OCI-LY1 (cell line): ENCODE results near the gene TEKT5.

Experiments
- H2AFZ ChIP-seq: fragments of 200-600 bp; sonication (generic), shearing (Covaris generic); 2 replicates; pipeline ENCODE4 v1.6.0; 2014; ENCODE audit warnings: antibody characterized with exemption, mild to moderate bottlenecking, low read length
- H3F3A ChIP-seq: fragments of 200-600 bp; sonication (generic), shearing (Covaris generic); 2 replicates; pipeline ENCODE4 v1.6.0; 2014; ENCODE audit warnings: mild to moderate bottlenecking, antibody characterized with exemption, low read length, moderate library complexity; ENCODE audit not compliant: insufficient read depth
- H3K27ac ChIP-seq: fragments of 200-600 bp; sonication (generic); 2 replicates; pipeline ENCODE4 v1.5.1; 2014; ENCODE audit warnings: low read length, mixed run types, mild to moderate bottlenecking, low read depth; ENCODE audit not compliant: poor library complexity, severe bottlenecking
- H3K27me3 ChIP-seq: fragments of 200-600 bp; sonication (generic); 2 replicates; pipeline ENCODE4 v1.6.0; 2014; ENCODE audit warnings: antibody characterized with exemption, mild to moderate bottlenecking, low read length, moderate library complexity; ENCODE audit not compliant: insufficient read depth
- H3K36me3 ChIP-seq: fragments of 200-600 bp; sonication (generic); 2 replicates; pipeline ENCODE4 v1.6.1; 2014; ENCODE audit warnings: mild to moderate bottlenecking, antibody characterized with exemption, low read length, moderate library complexity, mixed read lengths; ENCODE audit not compliant: insufficient read depth
- H3K4me1 ChIP-seq: fragments of 200-600 bp; sonication (generic); 2 replicates; pipeline ENCODE4 v1.5.1; 2014; ENCODE audit warnings: mild to moderate bottlenecking, low read length, moderate library complexity; ENCODE audit not compliant: insufficient read depth, severe bottlenecking
- H3K4me2 ChIP-seq: fragments of 200-600 bp; sonication (generic), shearing (Covaris generic); 2 replicates; pipeline ENCODE4 v1.6.1; 2014; ENCODE audit warnings: low read length
- H3K4me3 ChIP-seq: fragments of 200-600 bp; sonication (generic); 2 replicates; pipeline ENCODE4 v1.5.1; 2014; ENCODE audit warnings: low read length, low read depth, mild to moderate bottlenecking, mixed read lengths; ENCODE audit not compliant: poor library complexity, severe bottlenecking
- H3K79me2 ChIP-seq: fragments of 200-600 bp; shearing (Covaris generic); 2 replicates; pipeline ENCODE4 v1.6.1; 2016; ENCODE audit warnings: mixed run types, low read length, mixed read lengths; ENCODE audit not compliant: insufficient read depth
- H3K9ac ChIP-seq: fragments of 200-600 bp; sonication (generic), shearing (Covaris generic); 2 replicates; pipeline ENCODE4 v1.6.1; 2014; ENCODE audit warnings: mild to moderate bottlenecking, low read length, mixed read lengths
- H3K9me2 ChIP-seq: fragments of 200-600 bp; sonication (generic), shearing (Covaris generic); 2 replicates; pipeline ENCODE4 v1.6.1; 2014; ENCODE audit warnings: low read depth, mild to moderate bottlenecking, low read length, mixed read lengths
- H3K9me3 ChIP-seq: fragments of 200-600 bp; shearing (Covaris generic); 2 replicates; pipeline ENCODE4 v1.6.1; 2014; ENCODE audit warnings: low read length, mixed read lengths
- H4K20me1 ChIP-seq: fragments of 200-600 bp; sonication (generic), shearing (Covaris generic); 2 replicates; pipeline ENCODE4 v1.6.0; 2016; ENCODE audit warnings: mild to moderate bottlenecking, low read length; ENCODE audit not compliant: insufficient read depth
- CTCF ChIP-seq: fragments of 200-600 bp; sonication (generic), shearing (Covaris generic); IDR thresholded peaks from 2 replicates; pipeline ENCODE4 v1.5.1; 2017; ENCODE audit warnings: mild to moderate bottlenecking, antibody characterized with exemption, low read length, moderate library complexity, mixed read lengths
- EZH2 ChIP-seq: fragments of 200-600 bp; sonication (generic), shearing (Covaris generic); IDR thresholded peaks from 2 replicates; pipeline ENCODE4 v1.8.0; 2017; ENCODE audit warnings: borderline replicate concordance, mixed run types, mild to moderate bottlenecking, antibody characterized with exemption, low read length, moderate library complexity, mixed read lengths

The TEKT5 gene

GRCh38 chr16:10685709-10686108, 9.0 kb downstream of the TEKT5 start:
- no peaks in the 10 kb centered on the region for H3K9me3 ChIP-seq
- no peaks in the 10 kb centered on the region for H3K36me3 ChIP-seq

GRCh38 chr16:10684511-10685151, 10.1 kb downstream of the TEKT5 start:
- Histone ChIP-seq H3F3A (no peaks in the 10 kb centered on the region), H3K4me2 (no peak overlapping the region), H3K4me1 (no peaks in the 10 kb centered on the region), H3K9me2 (no peaks in the 10 kb centered on the region), H3K27ac (no peak overlapping the region), H3K79me2 (no peaks in the 10 kb centered on the region), H3K4me3 (no peak overlapping the region), H3K36me3 (no peaks in the 10 kb centered on the region), H3K27me3 (0 out of 2 replicates have a peak, but pooled peaks cover 5% of the 10 kb centered on the region), H3K9me3 (no peaks in the 10 kb centered on the region), H2AFZ (no peak overlapping the region), H3K9ac (no peak overlapping the region), H4K20me1 (no peaks in the 10 kb centered on the region)
- TF ChIP-seq EZH2 (no peak), CTCF (no peak)

More at GRCh38 chr16:10685709-10686108, 9.0 kb downstream of the TEKT5 start:
- Histone ChIP-seq H2AFZ (no peak overlapping the region), H3K4me1 (no peaks in the 10 kb centered on the region), H3F3A (no peaks in the 10 kb centered on the region), H3K27me3 (0 out of 2 replicates have a peak, but pooled peaks cover 5% of the 10 kb centered on the region), H3K9ac (no peak overlapping the region), H3K9me2 (no peaks in the 10 kb centered on the region), H4K20me1 (no peaks in the 10 kb centered on the region), H3K4me3 (no peak overlapping the region), H3K4me2 (no peak overlapping the region), H3K79me2 (no peaks in the 10 kb centered on the region), H3K27ac (no peak overlapping the region)
- no peak for TF ChIP-seq EZH2
- TF ChIP-seq CTCF, result no peak

GRCh38 chr16:10683170-10683569, 11.6 kb downstream of the TEKT5 start:
- Histone ChIP-seq H3K36me3 (no peaks in the 10 kb centered on the region), H3K4me3 (no peak overlapping the region), H3K4me1 (no peaks in the 10 kb centered on the region), H4K20me1 (no peaks in the 10 kb centered on the region), H3K9ac (no peak overlapping the region), H3K79me2 (no peaks in the 10 kb centered on the region), H3K9me2 (no peaks in the 10 kb centered on the region), H3F3A (no peaks in the 10 kb centered on the region), H3K27me3 (no peaks in the 10 kb centered on the region), H3K27ac (no peak overlapping the region), H2AFZ (no peak overlapping the region), H3K4me2 (no peak overlapping the region), H3K9me3 (no peaks in the 10 kb centered on the region)
- TF ChIP-seq CTCF (no peak), EZH2 (no peak)
